ENCODE results near the gene ZNF140. TPM values are rescaled to one million over a fixed set of nuclear protein-coding genes. Genes with fewer than 3 reads are reported as not detected.

Gene ZNF140
- total RNA-seq, result 26.5 to 29.2 TPM (median 29.1 TPM) in 3 replicates

DNA sequence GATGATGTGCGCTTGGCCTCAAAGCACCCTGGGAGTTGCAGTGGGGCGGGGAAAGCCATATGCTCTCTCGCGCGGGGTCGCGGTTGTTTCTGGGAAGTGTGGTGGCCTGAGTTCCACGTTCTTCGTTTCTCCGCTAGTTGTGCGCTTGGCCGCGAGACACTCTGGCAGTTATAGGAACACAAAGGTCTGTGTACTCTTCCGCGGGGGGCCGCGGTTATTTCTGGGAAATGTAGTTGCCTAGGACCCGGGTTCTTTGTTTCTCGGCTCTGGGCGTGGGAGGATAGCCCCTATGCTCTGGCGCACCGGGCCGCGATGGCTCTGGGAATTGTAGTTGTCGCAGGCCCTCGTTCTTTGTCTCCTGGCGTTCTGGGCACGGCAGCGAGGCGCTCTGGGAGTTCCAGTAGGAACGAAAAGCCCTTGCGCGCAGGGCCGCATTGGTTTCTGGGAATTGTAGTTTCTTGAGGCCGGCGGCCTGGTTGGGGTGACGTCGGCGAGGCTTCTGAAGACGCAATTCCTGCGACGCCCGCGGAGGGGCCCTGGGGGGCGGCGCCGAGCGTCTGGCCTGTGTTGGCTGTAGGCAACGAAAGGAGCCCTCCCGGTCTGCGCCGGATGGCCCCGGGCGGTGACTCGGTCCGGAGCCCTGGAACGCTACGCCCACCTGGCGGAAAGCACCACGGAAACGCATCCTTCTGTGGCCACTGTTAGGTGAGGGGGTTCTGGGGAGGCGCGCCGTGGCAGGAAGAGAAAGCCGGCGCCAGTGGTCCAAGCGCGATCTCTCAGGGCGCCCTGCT lies at the start of gene ZNF140:
TSS of gene ZNF140 (plus strand) at position 556 of the 791 bp plus-strand sequence. CDS start 398 bp downstream, outside the sequence.
- Mint-ChIP-seq H3K27ac (no peak within 1 kb of the TSS), H3K4me1 (no peaks in the 10 kb centered on the region), H3K9me3 (peaks cover 54% of the 10 kb centered on the region), H3K36me3 (peaks cover 52% of the 10 kb centered on the region), H3K27me3 (ENCODE audit: low read depth) (no peaks in the 10 kb centered on the region), H3K4me3 (no peak within 1 kb of the TSS)
- DNase-seq (ENCODE audit: low spot score in 2 of 2, unreplicated experiment in 2 of 2), result peak; percentile 92 to 95
- TF ChIP-seq, protein P1, sequence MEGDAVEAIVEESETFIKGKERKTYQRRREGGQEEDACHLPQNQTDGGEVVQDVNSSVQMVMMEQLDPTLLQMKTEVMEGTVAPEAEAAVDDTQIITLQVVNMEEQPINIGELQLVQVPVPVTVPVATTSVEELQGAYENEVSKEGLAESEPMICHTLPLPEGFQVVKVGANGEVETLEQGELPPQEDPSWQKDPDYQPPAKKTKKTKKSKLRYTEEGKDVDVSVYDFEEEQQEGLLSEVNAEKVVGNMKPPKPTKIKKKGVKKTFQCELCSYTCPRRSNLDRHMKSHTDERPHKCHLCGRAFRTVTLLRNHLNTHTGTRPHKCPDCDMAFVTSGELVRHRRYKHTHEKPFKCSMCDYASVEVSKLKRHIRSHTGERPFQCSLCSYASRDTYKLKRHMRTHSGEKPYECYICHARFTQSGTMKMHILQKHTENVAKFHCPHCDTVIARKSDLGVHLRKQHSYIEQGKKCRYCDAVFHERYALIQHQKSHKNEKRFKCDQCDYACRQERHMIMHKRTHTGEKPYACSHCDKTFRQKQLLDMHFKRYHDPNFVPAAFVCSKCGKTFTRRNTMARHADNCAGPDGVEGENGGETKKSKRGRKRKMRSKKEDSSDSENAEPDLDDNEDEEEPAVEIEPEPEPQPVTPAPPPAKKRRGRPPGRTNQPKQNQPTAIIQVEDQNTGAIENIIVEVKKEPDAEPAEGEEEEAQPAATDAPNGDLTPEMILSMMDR (IDR thresholded peaks at IDR 0.05; ENCODE audit: unreplicated experiment), result peak; percentile 51

DNA sequence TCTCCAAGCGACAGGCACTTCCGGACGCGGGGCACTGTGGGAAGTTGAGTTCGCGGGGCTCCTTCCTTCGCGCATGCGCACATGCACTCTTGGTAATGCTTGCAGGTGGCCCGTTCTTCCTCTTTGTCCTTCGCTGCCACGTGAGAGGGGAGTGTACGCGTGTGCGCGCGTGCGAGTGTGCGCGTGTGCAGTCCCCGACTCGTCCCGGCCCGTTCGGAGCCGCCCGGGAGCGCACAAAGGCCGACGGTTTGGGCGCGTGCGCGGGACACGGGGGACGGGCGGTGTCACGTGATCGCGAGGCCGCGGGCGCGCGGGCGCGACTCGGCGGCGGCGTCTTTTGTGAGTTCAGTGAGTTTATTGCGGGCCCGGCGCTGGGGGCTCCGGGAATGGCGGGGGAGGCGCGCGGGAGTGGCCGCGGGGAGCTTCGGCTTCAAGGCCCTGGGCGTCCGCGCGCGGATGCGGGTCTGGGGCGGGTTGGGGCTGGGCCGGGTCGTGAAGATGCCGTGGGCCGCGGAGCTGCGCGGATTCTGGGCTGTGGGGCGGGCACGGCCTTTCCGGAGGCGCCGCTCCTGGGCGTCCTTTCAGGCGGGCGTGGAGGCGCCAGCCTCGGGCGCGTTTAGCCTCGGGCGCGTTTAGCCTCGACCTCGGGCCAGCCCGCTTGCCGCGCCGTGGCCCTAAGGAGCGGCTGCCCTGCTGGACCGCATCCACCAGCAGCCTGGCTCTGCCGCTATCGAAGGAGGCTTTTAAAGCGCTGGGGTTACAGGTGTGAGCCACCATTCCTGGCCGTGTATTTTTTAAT lies 43.3 kb upstream of the ZNF140 start, which contains the start of gene ZNF84:
TSS of gene ZNF84 (plus strand) at position 303 of the 799 bp plus-strand sequence. CDS start 3,959 bp downstream, outside the sequence.
- Mint-ChIP-seq H3K4me1 (no peaks in the 10 kb centered on the region), H3K4me3 (peak within 1 kb of the TSS; percentile 90), H3K27me3 (ENCODE audit: low read depth) (no peaks in the 10 kb centered on the region), H3K9me3 (peaks cover 57% of the 10 kb centered on the region), H3K27ac (peak within 1 kb of the TSS; percentile 99), H3K36me3 (peaks cover 41% of the 10 kb centered on the region)
- peak; percentile 95 to 96 for DNase-seq (ENCODE audit: low spot score in 2 of 2, unreplicated experiment in 2 of 2)
- TF ChIP-seq, protein P1 (IDR thresholded peaks at IDR 0.05; ENCODE audit: unreplicated experiment), result no peak

DNA sequence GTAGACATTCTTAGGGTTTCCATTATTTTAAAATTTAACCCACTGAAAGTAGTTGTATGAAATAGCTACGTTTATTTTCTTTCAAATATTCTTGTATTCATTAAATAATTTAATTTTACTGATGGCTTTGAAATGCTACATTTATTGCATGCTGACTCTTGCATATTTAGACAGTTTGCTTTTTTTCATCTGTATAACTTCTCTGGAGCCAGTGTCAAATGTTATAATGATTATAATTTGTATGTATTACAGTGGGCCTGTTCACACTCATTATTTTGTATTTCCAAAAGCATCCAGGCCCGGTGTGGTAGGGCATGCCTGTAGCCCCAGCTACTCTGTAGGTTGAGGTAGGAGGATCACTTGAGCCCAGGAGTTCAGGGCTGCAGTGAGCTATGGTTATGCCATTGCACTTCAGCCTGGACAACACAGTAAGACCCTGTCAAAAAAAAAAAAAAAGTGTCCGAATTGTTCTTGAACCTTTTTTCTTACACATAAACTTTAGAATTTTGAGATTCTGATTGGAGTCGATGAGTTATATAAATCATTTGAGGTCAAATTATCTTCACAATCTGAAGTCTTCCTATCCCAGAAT lies 42.5 kb upstream of the ZNF140 start:
- TF ChIP-seq, protein P1 (IDR thresholded peaks at IDR 0.05; ENCODE audit: unreplicated experiment), result no peak
- H3K9me3 Mint-ChIP-seq, result peaks cover 64% of the 10 kb centered on the region
- peaks cover 49% of the 10 kb centered on the region for H3K36me3 Mint-ChIP-seq
- no peaks in the 10 kb centered on the region for H3K4me1 Mint-ChIP-seq
- peak overlapping the region; percentile 90 for H3K4me3 Mint-ChIP-seq
- no peaks in the 10 kb centered on the region for H3K27me3 Mint-ChIP-seq (ENCODE audit: low read depth)
- DNase-seq (ENCODE audit: low spot score in 2 of 2, unreplicated experiment in 2 of 2), result no peak
- H3K27ac Mint-ChIP-seq, result peak overlapping the region; percentile 99

DNA sequence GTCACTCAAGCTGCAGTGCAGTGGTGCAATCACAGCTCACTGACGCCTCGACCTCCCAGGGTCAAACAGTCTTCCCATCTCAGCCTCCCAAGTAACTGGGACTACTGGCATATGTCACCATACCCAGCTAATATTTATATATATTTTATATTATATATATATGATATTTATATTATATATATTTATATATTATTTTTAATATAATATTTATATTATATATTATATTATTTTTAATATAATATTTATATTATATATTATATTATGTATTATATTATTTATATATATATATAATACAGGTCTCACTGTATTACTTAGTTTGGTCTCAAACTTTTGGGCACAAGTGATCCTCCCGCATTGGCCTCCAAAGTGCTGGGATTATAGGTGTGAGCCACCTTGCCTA lies 34.0 kb upstream of the ZNF140 start:
- no peaks in the 10 kb centered on the region for H3K27me3 Mint-ChIP-seq (ENCODE audit: low read depth)
- no peaks in the 10 kb centered on the region for H3K4me1 Mint-ChIP-seq
- no peak for DNase-seq (ENCODE audit: low spot score in 2 of 2, unreplicated experiment in 2 of 2)
- no peak overlapping the region for H3K27ac Mint-ChIP-seq
- H3K4me3 Mint-ChIP-seq, result no peak overlapping the region
- H3K36me3 Mint-ChIP-seq, result peaks cover 91% of the 10 kb centered on the region
- TF ChIP-seq, protein P1 (IDR thresholded peaks at IDR 0.05; ENCODE audit: unreplicated experiment), result no peak
- H3K9me3 Mint-ChIP-seq, result peaks cover 77% of the 10 kb centered on the region

DNA sequence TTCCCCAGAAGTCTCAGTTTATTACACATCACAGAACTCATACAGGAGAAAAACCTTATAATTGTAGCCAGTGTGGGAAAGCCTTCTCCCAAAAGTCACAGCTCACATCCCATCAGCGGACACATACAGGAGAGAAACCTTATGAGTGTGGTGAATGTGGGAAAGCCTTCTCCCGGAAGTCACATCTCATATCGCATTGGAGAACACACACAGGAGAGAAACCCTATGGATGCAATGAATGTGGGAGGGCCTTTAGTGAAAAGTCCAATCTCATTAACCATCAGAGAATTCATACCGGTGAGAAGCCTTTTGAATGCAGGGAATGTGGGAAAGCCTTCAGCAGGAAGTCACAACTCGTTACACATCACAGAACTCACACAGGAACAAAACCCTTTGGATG lies 23.3 kb upstream of the ZNF140 start:
- Mint-ChIP-seq H3K27me3 (ENCODE audit: low read depth) (no peaks in the 10 kb centered on the region), H3K4me3 (no peak overlapping the region), H3K9me3 (peaks cover 63% of the 10 kb centered on the region), H3K36me3 (peaks cover 81% of the 10 kb centered on the region), H3K27ac (peak overlapping the region; percentile 60), H3K4me1 (no peaks in the 10 kb centered on the region)
- DNase-seq (ENCODE audit: low spot score in 2 of 2, unreplicated experiment in 2 of 2), result no peak
- TF ChIP-seq, protein P1 (IDR thresholded peaks at IDR 0.05; ENCODE audit: unreplicated experiment), result no peak
